ENCODE measurements around the gene MAPK8IP1. TPM values are rescaled to one million over a fixed set of nuclear protein-coding genes. Genes with fewer than 3 reads are reported as not detected.

MAPK8IP1 gene
- total RNA-seq, 1 experiment from 2014 or later: 2.2 TPM

- Mint-ChIP-seq H3K27ac (ENCODE audit: low read depth, unreplicated experiment) (no peak overlapping the region), H3K27me3 (ENCODE audit: insufficient read depth, unreplicated experiment) (no peaks in the 10 kb centered on the region), H3K4me3 (ENCODE audit: unreplicated experiment) (no peak overlapping the region), H3K4me1 (ENCODE audit: insufficient read depth, unreplicated experiment) (peaks cover 32% of the 10 kb centered on the region), H3K36me3 (ENCODE audit: insufficient read depth, unreplicated experiment) (peaks cover 16% of the 10 kb centered on the region), H3K9me3 (ENCODE audit: unreplicated experiment) (no peaks in the 10 kb centered on the region)
- no peak for DNase-seq (ENCODE audit: unreplicated experiment)
- TF ChIP-seq CTCF (IDR thresholded peaks at IDR 0.05; ENCODE audit: unreplicated experiment): no peak
- BruUV-seq (replicated peaks): no TSS peak
- intact Hi-C loops (cut with micrococcal nuclease): no loop called here
- CTCF ChIA-PET: interaction anchor here (0.9 kb wide), 1 partner anchor 80 kb away, joined by 4 read pairs; no protein-coding TSS in a partner anchor
- POLR2A ChIA-PET: interaction anchor here (1.2 kb wide), 1 partner anchor 9 kb away, joined by 5 read pairs; the partner anchor contains the start of gene PEX16
Observed at GRCh38 chr11:45927332-45927683, 41.9 kb downstream of the MAPK8IP1 start.

DNA sequence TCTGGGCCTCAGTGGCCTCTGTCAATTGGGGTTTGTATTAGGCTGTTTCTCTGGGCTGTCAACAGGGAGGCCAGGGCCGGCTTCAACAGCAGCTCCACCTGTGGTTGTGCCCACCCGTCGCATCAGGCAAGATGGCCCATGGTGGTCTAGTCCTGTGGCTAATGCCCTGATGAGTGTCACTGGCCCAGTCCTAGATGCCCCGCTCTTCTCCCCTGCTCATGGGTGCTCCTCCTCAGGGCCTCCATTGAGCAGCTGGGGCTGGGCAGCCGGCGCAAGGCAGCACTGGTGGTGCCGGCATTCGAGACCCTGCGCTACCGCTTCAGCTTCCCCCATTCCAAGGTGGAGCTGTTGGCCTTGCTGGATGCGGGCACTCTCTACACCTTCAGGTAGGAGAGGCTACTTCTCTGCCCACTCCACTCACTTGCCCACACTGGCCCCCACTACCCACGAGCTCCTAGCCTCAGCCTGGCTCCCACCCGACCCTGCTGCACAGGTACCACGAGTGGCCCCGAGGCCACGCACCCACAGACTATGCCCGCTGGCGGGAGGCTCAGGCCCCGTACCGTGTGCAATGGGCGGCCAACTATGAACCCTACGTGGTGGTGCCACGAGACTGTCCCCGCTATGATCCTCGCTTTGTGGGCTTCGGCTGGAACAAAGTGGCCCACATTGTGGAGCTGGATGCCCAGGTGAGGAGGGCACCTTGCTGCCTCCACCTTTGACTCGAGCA, 42.4 kb downstream of the MAPK8IP1 start:
- CTCF ChIA-PET: no interaction called here
- no peaks in the 10 kb centered on the region for H3K27me3 Mint-ChIP-seq (ENCODE audit: insufficient read depth, unreplicated experiment)
- BruUV-seq (replicated peaks): no TSS peak

DNA sequence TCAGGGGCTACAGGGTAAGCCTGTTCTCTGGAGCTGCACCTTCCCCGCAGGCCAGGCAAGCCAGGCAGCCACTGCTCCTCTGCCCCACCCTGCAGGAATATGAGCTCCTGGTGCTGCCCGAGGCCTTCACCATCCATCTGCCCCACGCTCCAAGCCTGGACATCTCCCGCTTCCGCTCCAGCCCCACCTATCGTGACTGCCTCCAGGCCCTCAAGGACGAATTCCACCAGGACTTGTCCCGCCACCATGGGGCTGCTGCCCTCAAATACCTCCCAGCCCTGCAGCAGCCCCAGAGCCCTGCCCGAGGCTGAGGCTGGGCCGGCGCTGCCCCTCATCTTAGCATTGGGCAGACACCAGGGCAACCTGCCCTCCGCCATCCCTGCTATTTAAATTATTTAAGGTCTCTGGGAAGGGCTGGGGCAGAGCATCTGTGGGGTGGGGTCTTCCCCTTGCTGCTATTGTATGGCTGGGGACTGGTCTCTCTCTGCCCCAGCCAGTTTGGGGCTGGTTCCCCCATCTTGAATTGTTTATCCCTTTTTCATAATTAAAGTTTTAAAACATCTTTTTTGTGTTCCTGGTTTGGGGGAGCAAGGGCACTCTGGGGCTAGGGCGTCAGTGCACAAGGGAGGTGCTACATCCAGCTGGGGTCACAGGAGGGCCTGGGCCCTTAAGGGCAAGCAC, 43.2 kb downstream of the MAPK8IP1 start:
- H3K27me3 Mint-ChIP-seq (ENCODE audit: insufficient read depth, unreplicated experiment): no peaks in the 10 kb centered on the region
- H3K27ac Mint-ChIP-seq (ENCODE audit: low read depth, unreplicated experiment): peak overlapping the region; percentile 74
- peaks cover 29% of the 10 kb centered on the region for H3K4me1 Mint-ChIP-seq (ENCODE audit: insufficient read depth, unreplicated experiment)
- BruUV-seq (replicated peaks): no TSS peak
- intact Hi-C loops (cut with micrococcal nuclease): no loop called here
- no peak for DNase-seq (ENCODE audit: unreplicated experiment)
- CTCF ChIA-PET: no interaction called here
- no peak for TF ChIP-seq CTCF (IDR thresholded peaks at IDR 0.05; ENCODE audit: unreplicated experiment)
- no peak overlapping the region for H3K4me3 Mint-ChIP-seq (ENCODE audit: unreplicated experiment)
- no peaks in the 10 kb centered on the region for H3K9me3 Mint-ChIP-seq (ENCODE audit: unreplicated experiment)
- H3K36me3 Mint-ChIP-seq (ENCODE audit: insufficient read depth, unreplicated experiment): peaks cover 30% of the 10 kb centered on the region
- POLR2A ChIA-PET: interaction anchor here (1.0 kb wide), 1 partner anchor 11 kb away, joined by 5 read pairs; the partner anchor contains the start of gene PEX16

More for the DNA sequence above, 42.4 kb downstream of the MAPK8IP1 start:
- H3K27ac Mint-ChIP-seq (ENCODE audit: low read depth, unreplicated experiment): peak overlapping the region; percentile 74
- no peak overlapping the region for H3K4me3 Mint-ChIP-seq (ENCODE audit: unreplicated experiment)
- peaks cover 22% of the 10 kb centered on the region for H3K36me3 Mint-ChIP-seq (ENCODE audit: insufficient read depth, unreplicated experiment)
- POLR2A ChIA-PET: interaction anchor here (1.0 to 1.2 kb wide), 2 partner anchors 10 kb away, joined by 5 read pairs; partner anchors contain the start of gene PEX16
- no peak for TF ChIP-seq CTCF (IDR thresholded peaks at IDR 0.05; ENCODE audit: unreplicated experiment)
- peaks cover 32% of the 10 kb centered on the region for H3K4me1 Mint-ChIP-seq (ENCODE audit: insufficient read depth, unreplicated experiment)
- no peaks in the 10 kb centered on the region for H3K9me3 Mint-ChIP-seq (ENCODE audit: unreplicated experiment)
- DNase-seq (ENCODE audit: unreplicated experiment): no peak
- intact Hi-C loops (cut with micrococcal nuclease): no loop called here

GRCh38 chr11:45929486-45930030, 44.1 kb downstream of the MAPK8IP1 start:
- DNase-seq (ENCODE audit: unreplicated experiment): no peak
- peaks cover 39% of the 10 kb centered on the region for H3K36me3 Mint-ChIP-seq (ENCODE audit: insufficient read depth, unreplicated experiment)
- BruUV-seq (replicated peaks): no TSS peak
- H3K27me3 Mint-ChIP-seq (ENCODE audit: insufficient read depth, unreplicated experiment): no peaks in the 10 kb centered on the region
- TF ChIP-seq CTCF (IDR thresholded peaks at IDR 0.05; ENCODE audit: unreplicated experiment): no peak
- intact Hi-C loops (cut with micrococcal nuclease): no loop called here
- CTCF ChIA-PET: interaction anchor here (0.7 to 2.0 kb wide), 6 partner anchors 8 to 459 kb away, joined by 3 to 10 read pairs (median 5); no protein-coding TSS in a partner anchor
- POLR2A ChIA-PET: interaction anchor here (2.4 kb wide), 1 partner anchor 12 kb away, joined by 23 read pairs; the partner anchor contains the start of gene PEX16
- H3K4me3 Mint-ChIP-seq (ENCODE audit: unreplicated experiment): peak overlapping the region; percentile 8
- H3K27ac Mint-ChIP-seq (ENCODE audit: low read depth, unreplicated experiment): peak overlapping the region; percentile 88
- H3K9me3 Mint-ChIP-seq (ENCODE audit: unreplicated experiment): no peaks in the 10 kb centered on the region
- H3K4me1 Mint-ChIP-seq (ENCODE audit: insufficient read depth, unreplicated experiment): peaks cover 23% of the 10 kb centered on the region
